GM19468 (cell line): ENCODE results near the gene KCNQ1.

ENCODE experiments used
- ATAC-seq: cut with Tn5 transposase; IDR thresholded peaks from one replicate; pipeline ENCODE4 v1.9.1; 2021; ENCODE audit warnings: mild to moderate bottlenecking, moderate library complexity, moderate number of reproducible peaks; ENCODE audit not compliant: unreplicated experiment; ENCODE audit errors: extremely low read depth

The KCNQ1 gene, protein sequence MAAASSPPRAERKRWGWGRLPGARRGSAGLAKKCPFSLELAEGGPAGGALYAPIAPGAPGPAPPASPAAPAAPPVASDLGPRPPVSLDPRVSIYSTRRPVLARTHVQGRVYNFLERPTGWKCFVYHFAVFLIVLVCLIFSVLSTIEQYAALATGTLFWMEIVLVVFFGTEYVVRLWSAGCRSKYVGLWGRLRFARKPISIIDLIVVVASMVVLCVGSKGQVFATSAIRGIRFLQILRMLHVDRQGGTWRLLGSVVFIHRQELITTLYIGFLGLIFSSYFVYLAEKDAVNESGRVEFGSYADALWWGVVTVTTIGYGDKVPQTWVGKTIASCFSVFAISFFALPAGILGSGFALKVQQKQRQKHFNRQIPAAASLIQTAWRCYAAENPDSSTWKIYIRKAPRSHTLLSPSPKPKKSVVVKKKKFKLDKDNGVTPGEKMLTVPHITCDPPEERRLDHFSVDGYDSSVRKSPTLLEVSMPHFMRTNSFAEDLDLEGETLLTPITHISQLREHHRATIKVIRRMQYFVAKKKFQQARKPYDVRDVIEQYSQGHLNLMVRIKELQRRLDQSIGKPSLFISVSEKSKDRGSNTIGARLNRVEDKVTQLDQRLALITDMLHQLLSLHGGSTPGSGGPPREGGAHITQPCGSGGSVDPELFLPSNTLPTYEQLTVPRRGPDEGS

DNA sequence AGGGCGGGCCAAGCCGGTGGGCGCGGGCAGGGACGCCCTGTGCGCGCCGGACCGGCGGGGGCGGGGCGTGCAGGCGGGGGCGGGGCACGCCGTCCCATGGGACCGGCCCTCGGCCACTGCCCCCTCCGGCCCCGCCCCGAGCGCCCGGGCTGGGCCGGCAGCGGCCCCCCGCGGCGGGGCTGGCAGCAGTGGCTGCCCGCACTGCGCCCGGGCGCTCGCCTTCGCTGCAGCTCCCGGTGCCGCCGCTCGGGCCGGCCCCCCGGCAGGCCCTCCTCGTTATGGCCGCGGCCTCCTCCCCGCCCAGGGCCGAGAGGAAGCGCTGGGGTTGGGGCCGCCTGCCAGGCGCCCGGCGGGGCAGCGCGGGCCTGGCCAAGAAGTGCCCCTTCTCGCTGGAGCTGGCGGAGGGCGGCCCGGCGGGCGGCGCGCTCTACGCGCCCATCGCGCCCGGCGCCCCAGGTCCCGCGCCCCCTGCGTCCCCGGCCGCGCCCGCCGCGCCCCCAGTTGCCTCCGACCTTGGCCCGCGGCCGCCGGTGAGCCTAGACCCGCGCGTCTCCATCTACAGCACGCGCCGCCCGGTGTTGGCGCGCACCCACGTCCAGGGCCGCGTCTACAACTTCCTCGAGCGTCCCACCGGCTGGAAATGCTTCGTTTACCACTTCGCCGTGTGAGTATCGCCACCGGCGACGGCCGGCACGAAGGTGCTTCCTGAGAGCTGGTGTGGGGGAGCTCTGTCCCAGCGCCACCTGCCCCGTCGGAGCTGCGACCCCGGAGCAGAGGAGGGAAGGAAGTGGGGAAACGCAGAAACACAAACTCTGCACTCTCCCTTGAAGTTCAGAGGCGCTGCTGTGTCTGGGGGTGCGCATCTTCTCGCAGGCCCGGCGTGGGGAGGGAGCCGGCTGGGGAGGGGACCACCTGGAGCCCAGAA is at the start of gene KCNQ1:
KCNQ1 (plus strand) TSS at position 188 of the 925 bp plus-strand sequence; CDS start at position 279, 91 bp downstream.
- no peak for ATAC-seq

DNA sequence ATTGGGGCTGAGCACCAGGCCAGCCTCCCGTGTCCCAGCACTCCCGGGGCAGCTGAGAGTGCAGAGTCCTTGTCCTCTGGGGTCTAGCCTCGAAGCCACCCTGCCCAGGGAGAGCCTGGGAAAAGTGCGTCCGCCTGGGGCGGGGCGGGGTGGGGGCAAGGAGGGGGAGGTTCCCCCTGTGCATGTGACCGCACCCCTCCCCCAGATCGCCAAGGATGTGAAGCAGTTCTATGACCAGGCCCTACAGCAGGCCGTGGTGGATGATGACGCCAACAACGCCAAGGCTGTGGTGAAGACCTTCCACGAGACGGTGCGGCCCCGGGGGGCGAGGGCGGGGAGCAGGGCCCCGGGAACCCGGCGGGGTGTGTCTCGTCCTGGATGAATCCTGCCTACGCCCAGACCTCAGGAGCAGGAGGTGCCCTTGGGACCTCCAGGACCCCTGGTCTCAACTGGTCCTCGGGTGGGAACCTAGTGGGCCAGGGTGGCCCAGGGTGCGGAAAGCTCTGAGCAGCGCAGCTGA is 49.5 kb upstream of the KCNQ1 start:
- ATAC-seq = no peak

DNA sequence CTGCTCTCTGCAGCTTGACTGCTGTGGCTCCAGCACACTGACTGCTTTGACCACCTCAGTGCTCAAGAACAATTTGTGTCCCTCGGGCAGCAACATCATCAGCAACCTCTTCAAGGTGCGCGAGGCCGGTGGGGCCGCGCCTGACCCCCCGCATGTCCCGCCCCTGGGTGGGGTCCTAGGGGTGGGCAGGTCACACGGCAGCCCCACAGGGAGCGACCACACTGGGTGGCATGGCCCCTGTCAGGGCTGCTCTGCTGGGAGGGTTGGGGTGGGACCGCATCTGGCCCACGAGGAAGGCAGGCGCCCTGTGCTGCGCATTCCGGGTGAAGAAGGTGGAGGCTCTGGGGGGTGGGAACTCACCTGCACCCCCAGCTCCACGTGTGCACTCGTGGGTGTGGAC is 49.0 kb upstream of the KCNQ1 start:
- no peak for ATAC-seq

DNA sequence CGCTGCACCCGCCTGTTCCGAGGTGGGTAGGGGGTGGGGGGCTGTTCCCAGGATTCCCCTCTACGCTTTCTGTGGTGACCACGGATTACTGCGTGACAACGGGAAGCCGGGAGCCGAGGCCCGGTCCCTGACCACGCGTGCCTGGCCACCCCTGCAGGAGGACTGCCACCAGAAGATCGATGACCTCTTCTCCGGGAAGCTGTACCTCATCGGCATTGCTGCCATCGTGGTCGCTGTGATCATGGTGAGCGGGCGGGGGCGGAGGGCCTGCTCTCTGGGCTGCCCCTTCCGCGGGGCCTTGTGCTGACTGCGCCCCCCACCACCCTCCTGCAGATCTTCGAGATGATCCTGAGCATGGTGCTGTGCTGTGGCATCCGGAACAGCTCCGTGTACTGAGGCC is 48.3 kb upstream of the KCNQ1 start:
- no peak for ATAC-seq

DNA sequence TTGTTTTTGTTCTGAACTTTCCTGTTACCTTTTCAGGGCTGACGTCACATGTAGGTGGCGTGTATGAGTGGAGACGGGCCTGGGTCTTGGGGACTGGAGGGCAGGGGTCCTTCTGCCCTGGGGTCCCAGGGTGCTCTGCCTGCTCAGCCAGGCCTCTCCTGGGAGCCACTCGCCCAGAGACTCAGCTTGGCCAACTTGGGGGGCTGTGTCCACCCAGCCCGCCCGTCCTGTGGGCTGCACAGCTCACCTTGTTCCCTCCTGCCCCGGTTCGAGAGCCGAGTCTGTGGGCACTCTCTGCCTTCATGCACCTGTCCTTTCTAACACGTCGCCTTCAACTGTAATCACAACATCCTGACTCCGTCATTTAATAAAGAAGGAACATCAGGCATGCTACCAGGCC is 47.8 kb upstream of the KCNQ1 start:
- ATAC-seq = no peak

DNA sequence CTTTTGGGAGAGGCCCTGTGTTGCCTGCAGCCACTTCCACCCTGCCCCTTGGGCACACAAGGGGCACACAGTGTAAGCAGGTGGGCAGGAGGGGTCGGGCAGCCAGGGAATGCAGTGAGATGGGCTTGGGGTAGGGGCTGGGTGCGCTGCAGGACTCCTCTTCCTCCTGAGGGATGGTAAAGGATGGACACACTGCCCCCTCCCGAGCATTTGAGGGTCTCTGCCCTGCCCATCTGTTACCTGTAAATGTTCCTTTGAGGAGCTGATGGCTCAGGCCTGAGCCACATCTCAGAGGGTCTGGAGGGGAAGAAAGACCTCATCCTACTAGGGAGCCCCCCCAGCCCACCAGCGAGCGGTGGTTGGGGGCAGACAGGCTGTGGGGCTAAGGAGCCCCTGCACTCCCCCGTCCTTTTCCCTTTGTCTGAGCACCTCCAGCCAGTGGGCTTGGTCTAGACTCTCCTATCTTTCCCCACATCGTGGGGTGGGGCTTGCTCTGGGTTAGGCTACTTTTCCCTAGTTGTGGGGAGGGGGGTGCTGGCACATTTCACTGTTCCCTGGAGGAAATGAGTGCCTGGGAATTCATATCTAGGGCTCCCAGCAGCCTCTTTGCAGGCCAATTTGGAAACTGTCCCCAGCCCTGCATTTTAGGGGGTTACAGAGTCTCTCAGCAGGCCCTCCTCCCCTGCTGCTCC is 46.0 kb upstream of the KCNQ1 start:
- no peak for ATAC-seq

DNA sequence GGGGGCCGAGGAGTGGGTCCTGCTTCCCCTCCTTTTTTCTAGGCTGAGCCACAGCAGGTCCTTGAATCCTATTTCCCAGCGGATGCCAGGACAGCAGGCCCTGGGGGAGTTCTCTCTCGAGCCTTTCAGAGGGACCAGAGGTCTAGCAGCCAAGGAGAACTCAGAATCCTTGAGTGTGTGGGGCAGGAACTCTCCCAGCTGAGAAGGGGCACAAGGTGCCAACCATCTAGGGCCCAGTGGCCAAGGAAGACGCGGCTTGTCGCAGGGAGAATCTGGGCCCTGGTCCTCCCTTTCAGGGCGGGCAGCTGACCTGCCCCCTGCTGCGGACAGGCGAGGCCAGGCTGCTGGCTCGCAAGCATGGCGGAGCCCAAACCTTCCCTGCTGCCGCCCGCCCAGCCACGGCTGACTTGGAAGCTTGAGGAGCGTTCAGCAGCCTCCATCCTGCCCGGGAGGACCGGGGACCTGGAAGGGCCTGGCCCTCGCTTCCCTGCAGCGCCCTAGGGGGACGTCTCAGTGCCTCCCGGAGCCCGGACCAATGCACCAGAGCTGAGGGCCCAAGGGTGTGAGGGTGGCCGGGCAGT is 45.2 kb upstream of the KCNQ1 start:
- ATAC-seq = no peak

DNA sequence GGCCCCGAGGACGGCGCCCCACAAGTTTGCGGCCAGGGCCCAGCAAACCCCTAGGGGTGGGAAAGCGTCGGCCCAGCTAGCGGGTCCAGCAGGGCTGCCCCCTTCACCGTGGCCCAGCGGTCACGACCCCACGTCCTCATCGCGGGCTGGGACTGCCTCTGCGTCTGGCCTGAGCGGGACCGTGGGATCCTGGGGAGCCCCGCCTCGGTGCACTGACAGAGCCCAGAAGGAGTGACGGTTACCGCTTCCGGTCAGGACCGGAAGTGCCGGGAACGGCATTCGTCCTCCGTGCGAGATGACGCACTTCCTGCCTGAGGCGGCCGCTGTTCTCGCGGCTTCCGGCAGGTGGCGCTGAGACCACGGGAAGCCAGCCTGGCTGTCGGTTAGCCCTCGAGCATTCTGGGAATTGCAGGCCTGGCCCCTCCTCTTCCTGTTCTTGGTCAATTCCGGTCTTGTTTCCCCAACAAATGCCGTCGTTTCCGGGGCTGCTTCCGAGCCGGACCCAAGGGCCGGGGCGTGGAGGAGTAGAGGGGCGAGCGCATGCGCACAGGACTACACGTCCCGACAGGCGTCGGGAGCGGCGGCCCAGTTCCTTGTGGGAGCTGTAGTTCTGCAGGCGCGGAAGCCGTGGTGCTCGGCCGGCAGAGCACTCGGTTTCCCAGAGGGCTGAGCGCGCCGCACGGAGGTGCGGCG is 44.6 kb upstream of the KCNQ1 start, which contains the start of gene TSSC4:
TSSC4 (plus strand) TSS at position 682 of the 693 bp plus-strand sequence. CDS start 1,884 bp downstream, outside the sequence.
- peak; percentile 78 for ATAC-seq

DNA sequence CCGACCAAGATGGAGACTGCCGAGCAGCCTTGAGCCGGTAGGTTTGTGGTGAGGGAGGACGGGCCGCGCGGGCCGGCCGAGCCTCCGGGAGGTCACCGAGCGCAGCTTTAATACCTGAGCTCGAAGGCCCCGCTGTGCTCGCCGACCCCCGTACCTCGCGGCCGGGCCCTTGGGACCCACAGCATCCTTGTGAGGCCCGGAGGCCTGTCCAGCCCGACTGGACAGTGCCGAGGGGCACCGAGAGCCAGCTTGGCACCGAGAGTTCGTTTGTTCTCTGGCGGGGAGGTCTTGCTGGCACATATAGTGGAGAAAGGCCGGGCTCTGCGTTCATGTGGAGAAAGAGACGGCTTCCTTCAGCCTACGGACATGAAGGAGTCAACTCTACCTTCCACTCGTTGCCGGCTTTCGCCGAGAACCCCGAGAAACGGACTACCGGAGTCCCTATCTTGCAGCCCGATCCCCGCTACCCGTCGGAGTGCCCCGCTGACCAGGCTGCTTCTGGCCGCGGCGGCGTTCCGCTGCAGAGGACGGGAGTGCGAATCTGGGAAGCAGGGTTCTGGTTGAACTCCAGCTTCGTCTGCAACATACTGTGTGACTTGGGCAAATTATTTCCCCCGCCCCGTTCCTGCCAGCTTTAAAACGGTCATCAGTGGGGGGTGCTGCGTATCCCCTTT is 43.9 kb upstream of the KCNQ1 start:
- no peak for ATAC-seq

DNA sequence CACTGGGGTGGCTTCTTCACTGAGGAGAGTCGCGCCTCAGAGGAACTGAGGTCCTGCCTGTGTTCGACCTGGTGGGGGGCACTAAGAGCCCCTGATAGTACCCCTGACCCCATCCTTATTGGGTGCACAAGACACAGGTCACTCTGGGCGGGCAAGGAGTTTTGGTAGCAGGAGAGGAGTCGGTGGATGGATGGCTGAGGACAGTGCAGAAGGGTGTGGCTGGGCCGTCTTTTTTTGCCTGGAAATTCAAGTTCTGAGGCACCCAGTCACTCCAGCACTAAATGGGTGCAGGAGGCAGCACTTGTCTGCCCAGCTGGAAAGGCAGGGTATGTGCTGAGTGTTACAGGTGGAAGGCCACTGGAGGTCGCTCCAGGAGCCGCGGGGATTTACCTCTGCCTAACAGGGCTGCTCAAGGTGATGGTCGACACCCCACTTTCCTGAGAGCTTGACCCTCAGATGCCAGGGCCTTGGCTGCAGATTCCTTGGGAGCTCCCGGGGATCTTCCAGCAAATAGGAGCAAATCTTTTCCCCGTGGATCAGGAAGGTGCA is 43.3 kb upstream of the KCNQ1 start:
- no peak for ATAC-seq

DNA sequence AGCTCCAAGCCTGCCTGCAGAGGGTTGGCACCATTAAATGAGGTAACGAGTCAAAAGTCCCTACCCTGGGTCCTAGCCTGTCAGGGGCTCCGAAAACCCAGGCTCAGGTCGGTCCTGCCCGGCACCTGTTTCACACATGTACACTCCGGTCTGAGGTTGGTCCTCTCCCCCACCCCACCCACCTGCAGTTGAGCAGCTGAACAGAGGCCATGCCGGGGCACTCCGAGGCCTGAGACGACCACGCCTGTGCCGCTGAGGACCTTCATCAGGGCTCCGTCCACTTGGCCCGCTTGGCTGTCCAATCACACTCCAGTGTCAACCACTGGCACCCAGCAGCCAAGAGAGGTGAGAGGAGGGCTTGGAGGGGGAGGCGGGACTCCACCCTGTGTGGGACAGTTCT is 42.7 kb upstream of the KCNQ1 start:
- ATAC-seq = no peak

DNA sequence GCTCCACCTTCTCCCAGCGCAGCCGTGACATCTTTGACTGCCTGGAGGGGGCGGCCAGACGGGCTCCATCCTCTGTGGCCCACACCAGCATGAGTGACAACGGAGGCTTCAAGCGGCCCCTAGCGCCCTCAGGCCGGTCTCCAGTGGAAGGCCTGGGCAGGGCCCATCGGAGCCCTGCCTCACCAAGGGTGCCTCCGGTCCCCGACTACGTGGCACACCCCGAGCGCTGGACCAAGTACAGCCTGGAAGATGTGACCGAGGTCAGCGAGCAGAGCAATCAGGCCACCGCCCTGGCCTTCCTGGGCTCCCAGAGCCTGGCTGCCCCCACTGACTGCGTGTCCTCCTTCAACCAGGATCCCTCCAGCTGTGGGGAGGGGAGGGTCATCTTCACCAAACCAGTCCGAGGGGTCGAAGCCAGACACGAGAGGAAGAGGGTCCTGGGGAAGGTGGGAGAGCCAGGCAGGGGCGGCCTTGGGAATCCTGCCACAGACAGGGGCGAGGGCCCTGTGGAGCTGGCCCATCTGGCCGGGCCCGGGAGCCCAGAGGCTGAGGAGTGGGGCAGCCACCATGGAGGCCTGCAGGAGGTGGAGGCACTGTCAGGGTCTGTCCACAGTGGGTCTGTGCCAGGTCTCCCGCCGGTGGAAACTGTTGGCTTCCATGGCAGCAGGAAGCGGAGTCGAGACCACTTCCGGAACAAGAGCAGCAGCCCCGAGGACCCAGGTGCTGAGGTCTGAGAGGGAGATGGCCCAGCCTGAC is 41.7 kb upstream of the KCNQ1 start:
- no peak for ATAC-seq

DNA sequence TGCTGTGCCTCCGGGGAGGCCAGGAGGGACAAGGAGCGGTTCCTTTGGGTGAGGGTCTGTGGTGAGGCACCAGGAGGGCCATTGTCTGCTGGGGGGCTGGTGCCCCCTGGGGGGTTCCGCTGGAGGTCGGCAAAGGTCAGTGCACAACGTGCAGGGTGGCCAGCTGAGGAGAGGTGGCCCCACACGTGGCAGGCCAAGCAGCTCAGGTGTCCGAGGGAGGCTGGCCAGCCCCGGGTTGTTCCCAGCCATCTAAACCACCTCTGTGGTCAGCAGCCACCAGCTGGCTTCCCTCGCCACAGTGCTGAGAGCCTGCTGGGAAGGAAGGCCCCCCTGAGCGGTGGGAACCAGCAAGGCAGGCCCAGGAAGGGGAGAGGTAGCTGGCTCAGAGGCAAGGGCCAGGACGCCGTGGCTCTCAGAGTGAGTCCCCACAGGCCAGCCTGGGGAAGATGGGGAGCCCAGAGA is 40.0 kb upstream of the KCNQ1 start:
- no peak for ATAC-seq

DNA sequence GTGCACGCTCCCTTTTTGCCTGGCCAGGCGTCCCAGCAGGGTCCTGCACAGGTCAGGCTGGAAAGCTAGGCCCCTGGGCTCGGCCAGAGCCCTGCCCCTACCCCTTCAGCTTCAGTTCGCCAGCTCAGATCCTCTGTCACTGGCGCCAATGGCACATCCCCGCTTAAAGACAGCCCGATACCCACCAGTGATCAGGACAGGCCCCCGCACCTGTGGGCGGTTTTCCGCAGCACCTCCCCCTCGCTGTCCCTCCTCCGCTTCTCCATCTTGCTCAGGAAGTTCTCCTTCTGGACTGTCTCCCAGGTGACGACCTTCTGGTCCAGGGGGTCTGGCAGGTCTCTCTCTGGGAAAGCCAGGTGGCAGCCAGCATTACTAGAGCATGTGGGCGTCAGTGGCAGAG is 38.4 kb upstream of the KCNQ1 start:
- no peak for ATAC-seq

DNA sequence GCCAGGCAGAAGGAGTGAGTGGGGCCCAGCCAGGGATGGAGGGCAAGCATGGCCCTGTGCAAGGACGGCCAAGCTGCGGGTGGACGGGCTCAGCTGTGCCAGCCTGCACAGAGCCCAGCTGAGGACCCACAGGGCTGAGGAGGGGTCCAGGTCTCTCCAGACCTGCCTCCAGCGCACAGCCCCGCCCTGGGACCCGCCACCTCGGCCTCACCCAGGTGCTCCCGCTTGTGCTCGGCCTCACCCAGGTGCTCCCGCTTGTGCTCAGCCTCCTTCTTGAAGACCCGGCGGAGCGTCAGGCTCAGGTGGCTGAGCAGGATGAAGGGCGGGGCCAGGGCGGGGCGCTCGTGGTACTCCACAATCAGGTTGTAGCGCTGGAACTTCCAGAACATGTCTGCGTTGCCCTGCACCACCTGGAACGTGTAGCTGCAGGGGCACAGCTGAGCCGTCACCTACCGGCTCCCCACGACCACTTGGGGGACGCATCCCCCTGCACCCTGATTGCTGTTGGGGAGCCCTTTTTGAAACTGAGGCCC is 37.9 kb upstream of the KCNQ1 start:
- ATAC-seq = no peak

DNA sequence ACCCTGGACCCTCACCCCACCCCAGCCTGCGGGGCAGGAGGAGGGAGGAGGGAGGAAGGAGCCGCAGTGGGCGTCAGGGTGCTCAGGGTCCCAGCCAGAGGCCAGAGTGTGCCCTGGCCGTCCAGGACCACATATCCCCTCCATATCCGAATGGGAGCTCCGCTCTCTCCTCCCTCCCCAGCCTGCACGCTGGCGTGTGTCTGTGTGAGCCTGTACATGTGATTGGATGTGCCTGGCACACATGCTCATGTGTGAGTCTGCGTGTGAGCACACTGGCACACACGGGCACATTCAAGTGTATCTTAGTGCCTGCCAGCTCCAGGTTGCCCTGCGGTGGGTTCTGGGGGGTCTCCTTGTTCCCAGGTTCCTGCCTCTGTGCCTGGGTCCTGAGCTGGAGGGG is 36.1 kb upstream of the KCNQ1 start:
- ATAC-seq = no peak

DNA sequence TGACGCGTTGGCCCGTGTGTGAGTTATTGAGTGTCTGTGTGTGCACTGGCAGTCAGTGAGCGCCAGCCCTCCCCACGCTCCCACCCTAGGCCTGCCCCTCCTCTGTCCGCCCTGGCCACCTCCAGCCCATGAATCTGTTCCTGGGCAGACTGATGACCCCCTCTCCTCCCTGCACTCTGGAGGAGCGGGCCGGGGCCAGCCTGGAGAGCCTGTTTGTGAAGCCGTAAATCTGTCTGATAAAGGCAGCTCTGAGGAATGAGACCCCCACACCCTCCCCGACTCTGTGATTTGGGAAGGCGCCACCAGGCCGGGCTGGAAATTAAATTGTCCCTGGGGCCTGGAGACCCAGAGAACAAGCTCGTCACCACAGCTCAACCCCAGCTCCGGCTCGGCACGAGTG is 35.7 kb upstream of the KCNQ1 start:
- ATAC-seq = no peak
